DOHH2 (cell line): ENCODE results near the gene CRIP3.

Experiments
- EZH2phosphoT487 ChIP-seq: fragments of 200-600 bp; sonication (generic); IDR thresholded peaks from 2 replicates; pipeline ENCODE4 v1.6.1; 2017; ENCODE audit warnings: borderline replicate concordance, mild to moderate bottlenecking, antibody characterized with exemption, low read length, moderate library complexity, mixed read lengths
- TF ChIP-seq, protein P1 (sequence below): fragments of 200-600 bp; sonication (generic); IDR thresholded peaks from one replicate; pipeline ENCODE4 v1.5.1; 2014; ENCODE audit warnings: antibody characterized with exemption, mild to moderate bottlenecking, low read depth, low read length; ENCODE audit not compliant: poor library complexity, severe bottlenecking

DNA sequence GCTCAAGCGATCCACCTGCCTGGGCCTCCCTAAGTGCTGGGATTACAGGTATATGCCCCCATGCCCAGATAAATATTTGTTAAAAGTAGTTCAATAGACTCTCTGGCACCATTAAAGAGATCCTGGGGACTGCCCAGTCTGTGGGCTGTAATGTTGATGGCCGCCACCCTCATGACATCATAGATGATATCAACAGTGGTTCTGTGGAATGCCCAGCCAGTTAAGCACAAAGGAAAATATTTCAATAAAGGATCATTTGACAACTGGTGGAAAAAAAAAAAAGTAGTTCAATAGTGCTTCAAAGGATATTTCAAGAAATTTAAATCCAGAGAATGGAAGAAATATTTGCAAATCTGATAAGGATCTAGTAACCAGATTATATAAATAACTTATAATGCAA lies 1.5 kb upstream of the CRIP3 start:
- TF ChIP-seq, protein P1, sequence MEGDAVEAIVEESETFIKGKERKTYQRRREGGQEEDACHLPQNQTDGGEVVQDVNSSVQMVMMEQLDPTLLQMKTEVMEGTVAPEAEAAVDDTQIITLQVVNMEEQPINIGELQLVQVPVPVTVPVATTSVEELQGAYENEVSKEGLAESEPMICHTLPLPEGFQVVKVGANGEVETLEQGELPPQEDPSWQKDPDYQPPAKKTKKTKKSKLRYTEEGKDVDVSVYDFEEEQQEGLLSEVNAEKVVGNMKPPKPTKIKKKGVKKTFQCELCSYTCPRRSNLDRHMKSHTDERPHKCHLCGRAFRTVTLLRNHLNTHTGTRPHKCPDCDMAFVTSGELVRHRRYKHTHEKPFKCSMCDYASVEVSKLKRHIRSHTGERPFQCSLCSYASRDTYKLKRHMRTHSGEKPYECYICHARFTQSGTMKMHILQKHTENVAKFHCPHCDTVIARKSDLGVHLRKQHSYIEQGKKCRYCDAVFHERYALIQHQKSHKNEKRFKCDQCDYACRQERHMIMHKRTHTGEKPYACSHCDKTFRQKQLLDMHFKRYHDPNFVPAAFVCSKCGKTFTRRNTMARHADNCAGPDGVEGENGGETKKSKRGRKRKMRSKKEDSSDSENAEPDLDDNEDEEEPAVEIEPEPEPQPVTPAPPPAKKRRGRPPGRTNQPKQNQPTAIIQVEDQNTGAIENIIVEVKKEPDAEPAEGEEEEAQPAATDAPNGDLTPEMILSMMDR, result no peak
- TF ChIP-seq EZH2phosphoT487, result no peak
